ENCODE measurements around the gene PLRG1. TPM values are rescaled to one million over a fixed set of nuclear protein-coding genes. Genes with fewer than 3 reads are reported as not detected.

The PLRG1 gene
- total and polyA plus RNA-seq, 2 of the 8 experiments (the other 6 are each of a cell fraction or from before 2014, with no cell fraction given), result 63.5 to 108 TPM

DNA sequence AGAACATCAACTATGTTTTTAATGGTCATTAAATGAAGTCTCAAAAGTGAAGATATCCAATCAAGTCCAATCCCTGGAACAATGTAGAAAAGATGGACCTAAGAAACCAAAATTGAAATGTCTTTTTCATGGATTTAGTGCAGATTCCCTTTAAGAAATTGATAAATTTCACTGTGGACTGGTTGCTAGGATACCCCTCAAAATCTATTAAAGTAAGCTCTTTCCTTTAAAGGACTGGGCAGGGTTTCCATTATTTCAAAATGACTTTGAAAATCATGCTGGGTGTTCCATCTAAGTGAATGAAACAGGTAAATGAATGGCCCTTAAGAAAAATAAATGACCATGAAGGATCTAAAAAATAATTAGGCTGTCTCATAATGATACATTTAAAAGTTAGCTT lies 28.6 kb downstream of the PLRG1 start (continued):
- TF ChIP-seq ZNF274 (IDR thresholded peaks at IDR 0.05; ENCODE audit: borderline replicate concordance, extremely low read depth, low read length), result no peak
- TF ChIP-seq CBX8 (IDR thresholded peaks at IDR 0.05; ENCODE audit: borderline replicate concordance, low read depth, low read length), result no peak
- TF ChIP-seq ASH2L (IDR thresholded peaks at IDR 0.05; ENCODE audit: low read length), result no peak

Measured in H1 (cell line).